Measurements from ENCODE around the gene TDRD3.
"Not testable (repeated sequence)": the region's sequence is repeated elsewhere in the genome, so short reads cannot be mapped to it uniquely, and the experiment has no call there.

TDRD3 gene

DNA sequence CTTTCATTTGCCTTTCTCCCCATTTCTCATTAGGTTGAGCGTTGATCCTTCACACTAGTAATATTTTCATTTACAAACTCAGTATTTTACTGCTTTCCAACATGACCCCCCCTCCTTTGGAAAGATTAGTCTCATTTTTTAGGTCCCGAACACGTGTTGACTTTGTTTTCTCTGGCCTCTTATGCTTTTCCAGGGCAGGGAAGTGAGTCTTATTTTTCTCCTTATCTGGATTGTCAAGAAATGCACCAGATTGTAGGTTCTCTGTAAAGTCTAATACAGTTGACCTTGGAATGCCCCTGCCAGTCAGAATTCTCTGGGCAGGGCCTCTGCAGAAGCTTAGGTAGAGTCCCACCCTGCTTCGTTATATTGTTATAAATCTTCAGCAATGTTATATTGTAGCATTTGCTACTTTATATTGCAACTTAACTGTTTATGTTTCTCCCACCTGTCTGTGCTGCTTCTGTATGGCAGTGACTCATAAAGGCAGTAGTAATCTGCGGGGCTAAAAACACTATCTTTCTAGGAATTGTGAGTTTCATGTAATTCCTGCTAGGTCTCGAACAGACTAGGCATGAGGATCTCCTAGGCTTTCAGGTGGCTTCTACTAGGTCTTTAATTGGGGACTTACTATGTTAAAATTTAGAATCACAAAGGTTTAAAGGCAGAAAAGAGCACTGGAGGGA lies 2.0 kb downstream of the TDRD3 start:
- no peak for DNase-seq (ENCODE audit: low read depth)

DNA sequence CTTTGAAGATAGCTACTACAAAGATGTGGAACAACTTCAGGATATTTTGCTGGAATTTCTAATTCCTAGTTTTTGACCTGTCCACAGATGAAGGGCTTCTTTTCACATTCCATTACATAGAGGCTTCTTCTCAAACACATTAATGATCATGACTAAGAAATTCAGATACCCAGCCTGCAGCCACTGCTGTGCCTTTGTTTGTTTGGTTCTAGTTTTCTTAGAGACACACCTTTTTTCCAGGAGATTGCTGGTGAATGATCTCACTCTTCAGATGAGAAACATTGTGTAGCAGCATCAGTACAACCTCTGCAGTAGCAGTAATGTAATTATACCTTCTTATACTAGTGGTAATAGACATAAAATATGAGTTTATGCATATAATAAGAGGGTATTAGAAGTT lies 5.0 kb downstream of the TDRD3 start:
- no peak for DNase-seq (ENCODE audit: low read depth)

GRCh38 chr13:60407095-60407494 lies 10.1 kb downstream of the TDRD3 start:
- DNase-seq (ENCODE audit: low read depth): no peak

GRCh38 chr13:60407852-60408251 lies 10.8 kb downstream of the TDRD3 start:
- DNase-seq (ENCODE audit: low read depth): not testable (repeated sequence)

DNA sequence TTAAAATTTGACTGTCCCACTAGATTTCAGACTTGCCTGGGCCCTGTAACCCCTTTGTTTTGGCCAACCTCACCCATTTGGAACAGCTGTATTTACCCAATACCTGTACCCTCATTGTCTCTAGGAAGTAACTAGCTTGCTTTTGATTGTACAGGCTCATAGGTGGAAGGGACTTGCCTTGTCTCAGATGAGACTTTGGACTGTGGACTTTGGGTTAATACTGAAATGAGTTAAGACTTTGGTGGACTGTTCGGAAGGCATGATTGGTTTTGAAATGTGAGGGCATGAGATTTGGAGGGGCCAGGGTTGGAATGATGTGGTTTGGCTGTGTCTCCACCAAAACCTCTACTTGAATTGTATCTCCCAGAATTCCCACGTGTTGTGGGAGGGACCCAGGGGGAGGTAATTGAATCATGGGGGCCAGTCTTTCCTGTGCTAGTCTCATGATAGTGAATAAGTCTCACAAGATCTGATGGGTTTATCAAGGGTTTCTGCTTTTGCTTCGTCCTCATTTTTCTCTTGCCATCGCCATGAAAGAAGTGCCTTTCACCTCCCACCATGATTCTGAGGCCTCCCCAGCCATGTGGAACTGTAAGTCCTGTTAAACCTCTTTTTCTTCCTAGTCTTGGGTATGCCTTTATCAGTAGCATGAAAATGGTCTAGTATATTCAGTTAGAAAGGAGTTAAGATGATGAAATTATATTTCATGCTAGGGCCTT lies 12.7 kb downstream of the TDRD3 start:
- DNase-seq (ENCODE audit: low read depth): not testable (repeated sequence)

- DNase-seq (ENCODE audit: low read depth): no peak
These were observed 13.3 kb downstream of the TDRD3 start for GRCh38 chr13:60410299-60410698.

DNA sequence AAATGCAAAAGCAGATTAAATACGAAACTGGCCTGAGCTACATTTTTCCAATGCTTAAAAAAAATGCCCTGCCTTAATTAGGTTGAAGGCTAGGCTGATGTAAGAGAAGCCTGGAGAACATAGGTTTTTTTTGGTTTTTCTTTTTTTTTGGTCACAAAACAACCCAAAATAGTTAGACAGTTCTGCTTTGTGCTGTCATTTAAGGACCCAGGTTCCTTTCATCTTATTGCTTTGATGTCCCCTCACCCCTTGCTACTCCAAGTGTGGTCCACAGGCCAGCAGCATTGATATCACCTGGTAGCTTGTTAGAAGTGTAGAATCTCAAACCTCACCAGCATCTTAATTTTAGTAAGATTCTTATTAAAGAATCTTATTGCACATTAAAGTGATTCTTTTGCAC lies 14.4 kb downstream of the TDRD3 start:
- no peak for DNase-seq (ENCODE audit: low read depth)

DNA sequence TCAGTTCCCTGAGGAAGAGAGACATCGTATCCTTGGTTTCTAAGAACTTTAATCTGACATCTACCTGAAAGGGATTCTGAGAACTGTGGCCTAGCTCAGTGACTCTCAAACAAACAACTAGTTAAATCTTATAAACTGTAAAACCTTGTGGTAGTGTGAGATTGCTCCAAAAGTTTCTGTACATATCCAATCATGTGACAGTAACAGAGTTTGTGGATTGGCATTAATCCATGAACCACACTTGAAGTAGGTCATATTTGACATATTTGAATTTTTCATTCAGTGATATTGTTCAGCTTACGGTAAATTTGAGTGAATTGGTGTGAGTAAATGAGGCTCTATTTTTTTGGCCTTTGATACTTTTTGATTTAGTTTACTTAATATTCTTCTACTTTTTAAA lies 15.0 kb downstream of the TDRD3 start:
- no peak for DNase-seq (ENCODE audit: low read depth)

DNA sequence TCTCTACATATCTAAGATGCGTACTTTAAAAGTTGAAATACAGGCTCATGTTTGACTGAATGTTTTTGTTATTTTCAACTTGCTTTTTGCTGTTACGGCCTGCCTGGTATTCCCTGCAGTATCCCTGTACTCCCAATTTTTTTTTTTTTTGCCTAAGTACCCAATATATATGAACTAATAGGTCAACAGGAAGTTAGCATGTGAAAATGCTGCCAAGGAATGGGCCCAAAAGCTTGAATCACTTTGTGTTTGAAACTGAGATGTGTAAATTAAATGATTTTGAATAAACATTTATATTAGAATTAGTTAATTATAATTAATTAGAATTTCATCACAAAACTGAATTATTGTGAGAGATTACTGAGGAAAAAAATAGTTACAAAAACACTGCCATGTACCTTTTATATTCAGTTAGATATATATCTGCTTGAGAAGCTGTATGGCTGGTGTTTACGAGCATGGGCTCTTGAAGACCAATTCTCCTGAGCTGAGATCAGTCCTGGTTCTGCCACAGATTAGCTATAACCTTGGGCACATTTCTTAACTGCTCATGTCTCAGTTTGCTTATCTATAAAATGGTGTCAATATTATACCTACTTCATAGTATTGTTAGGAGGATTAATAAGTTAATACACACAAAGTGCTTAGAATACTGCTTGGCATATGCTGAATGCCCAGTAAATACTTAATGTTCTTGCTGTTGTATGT lies 16.0 kb downstream of the TDRD3 start:
- DNase-seq (ENCODE audit: low read depth): no peak

- no peak for DNase-seq (ENCODE audit: low read depth)
These were observed 17.2 kb downstream of the TDRD3 start for GRCh38 chr13:60414177-60414576.

GRCh38 chr13:60417734-60418133 lies 20.7 kb downstream of the TDRD3 start:
- DNase-seq (ENCODE audit: low read depth): no peak

DNA sequence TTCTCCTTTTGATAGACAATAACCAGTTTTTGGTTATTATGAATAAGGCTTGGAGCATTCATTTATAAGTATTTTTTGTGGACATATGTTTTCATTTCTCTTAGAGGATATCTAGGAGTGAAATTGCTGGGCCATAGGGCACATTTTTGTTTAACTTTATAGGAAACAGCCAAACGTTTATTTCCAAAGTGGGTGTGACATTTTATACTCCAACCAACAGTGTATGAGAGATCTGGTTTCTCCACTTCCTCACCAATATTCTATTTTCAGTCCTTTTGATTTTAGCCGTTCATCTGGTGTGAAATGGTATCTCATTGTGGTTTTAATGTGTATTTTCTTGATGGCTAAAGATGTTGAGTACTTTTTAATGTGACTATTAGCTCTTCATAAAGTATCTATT lies 21.9 kb downstream of the TDRD3 start:
- DNase-seq (ENCODE audit: low read depth): no peak

GRCh38 chr13:60425332-60425731 lies 28.3 kb downstream of the TDRD3 start:
- no peak for DNase-seq (ENCODE audit: low read depth)

DNA sequence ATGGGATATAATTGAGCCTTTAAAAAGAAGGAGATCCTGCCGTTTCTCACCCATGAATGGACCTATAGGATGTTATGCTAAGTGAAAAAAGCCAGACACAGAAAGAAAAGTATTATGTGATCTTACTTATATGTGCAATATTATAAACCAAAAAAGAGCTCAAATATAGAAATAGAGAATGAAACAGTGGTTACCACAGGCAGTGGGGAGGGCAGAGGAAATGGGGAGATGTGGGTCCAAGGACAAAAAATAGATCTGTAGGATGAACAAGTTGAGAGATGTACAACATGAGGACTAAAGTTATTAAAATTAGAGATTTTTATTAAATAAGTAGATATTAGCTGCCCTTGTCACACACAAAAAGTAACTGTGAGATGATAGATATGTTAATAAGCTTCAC lies 29.1 kb downstream of the TDRD3 start:
- DNase-seq (ENCODE audit: low read depth): no peak

DNA sequence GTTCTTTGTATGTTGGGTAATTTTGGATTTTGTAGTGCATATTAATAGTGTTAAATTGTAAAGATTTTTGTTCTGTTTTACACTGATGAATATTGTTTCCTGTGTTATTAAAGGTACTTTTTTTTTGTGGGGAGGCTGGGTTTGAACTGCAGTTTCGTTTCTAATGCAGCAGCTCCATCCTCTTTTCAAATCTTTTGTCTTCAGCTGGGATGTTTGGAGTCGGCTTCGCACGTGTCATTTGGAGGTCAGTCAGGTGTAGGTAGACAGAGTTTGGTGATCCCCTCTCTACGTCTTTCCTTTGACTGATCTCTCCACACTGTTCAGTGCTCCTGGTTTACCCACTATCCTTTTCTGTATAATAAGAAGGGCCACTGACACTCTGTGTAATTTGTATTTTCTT lies 30.3 kb downstream of the TDRD3 start:
- DNase-seq (ENCODE audit: low read depth): no peak

DNA sequence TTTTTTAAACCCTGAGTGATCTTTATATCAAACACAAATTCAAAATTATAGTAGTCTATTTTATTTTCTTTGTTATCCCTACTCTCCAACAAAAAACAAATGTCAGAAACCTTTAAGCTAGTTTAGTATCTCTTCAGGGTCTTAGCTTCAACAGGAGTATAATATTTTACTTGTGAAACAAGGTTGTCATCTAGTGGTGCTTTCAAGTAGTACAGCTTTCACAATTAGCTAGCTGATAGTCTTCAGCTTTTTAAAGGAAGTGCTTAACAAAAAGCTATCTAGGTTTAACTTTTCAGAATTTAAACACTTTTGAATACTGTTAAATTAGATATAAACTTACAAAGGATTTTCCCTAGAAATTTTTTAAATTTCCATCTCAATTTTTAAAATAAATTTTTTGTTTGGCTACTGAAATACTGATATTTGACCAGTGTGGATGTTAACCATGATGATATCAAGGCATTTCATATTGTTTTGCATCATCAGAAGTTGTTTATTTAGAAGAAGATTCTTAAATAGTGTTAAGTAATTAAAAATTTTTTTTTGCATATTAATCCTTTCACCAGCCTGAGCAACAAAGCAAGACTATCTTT lies 34.2 kb downstream of the TDRD3 start:
- DNase-seq (ENCODE audit: low read depth): no peak

- no peak for DNase-seq (ENCODE audit: low read depth)
These were observed 36.5 kb downstream of the TDRD3 start for GRCh38 chr13:60433505-60433904.

GRCh38 chr13:60435762-60436374 lies 38.8 kb downstream of the TDRD3 start:
- no peak for DNase-seq (ENCODE audit: low read depth)

DNA sequence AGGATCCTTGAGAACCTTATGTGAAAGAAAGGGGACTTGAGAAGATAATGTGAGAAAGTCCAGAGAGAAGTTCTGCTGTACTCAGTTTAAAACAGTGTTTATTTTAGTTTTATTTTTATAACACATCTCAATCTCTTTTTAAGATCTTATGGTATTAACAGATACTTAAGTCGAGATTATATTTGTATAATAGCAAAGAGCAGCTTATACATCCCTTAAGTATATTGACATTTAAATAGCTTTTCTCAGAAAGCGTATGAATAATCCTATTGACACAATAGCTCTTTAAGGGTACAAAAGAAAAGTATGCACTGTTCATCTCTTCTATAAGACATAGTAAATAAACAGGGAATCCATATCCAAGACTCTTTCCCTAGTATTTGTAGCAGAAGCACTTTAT lies 42.2 kb downstream of the TDRD3 start:
- no peak for DNase-seq (ENCODE audit: low read depth)

- no peak for DNase-seq (ENCODE audit: low read depth)
These were observed 44.7 kb downstream of the TDRD3 start for GRCh38 chr13:60441761-60442160.

DNA sequence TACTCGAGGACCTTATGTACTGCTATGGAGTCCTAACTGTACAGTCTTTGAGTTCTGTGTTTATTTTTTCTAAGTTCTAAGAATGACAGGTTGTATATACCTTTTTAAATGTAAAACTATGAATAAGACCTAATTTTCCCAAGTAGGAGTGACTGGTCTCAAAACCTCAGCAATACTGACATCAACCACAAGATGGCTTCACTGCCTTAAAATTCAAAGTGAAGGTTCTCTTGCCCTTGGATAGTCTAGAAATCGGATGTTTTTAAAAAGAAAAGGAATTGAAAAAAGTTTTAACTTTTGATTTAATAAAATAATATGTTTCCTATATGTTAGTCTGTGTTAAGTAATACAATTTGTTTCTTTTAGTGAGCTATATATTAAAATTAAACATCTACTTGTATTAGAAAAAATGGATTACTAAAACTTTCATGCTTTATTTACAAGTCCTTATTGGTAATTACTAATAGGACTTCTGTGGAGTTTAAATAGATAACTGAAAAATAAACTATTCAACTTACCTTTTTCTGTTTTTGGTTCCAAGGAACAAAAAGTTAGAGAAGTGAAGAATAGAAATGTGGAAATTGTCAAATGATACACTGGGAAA lies 52.0 kb downstream of the TDRD3 start:
- DNase-seq (ENCODE audit: low read depth): no peak

- no peak for DNase-seq (ENCODE audit: low read depth)
These were observed 56.5 kb downstream of the TDRD3 start for GRCh38 chr13:60453490-60453889.

Measured in stimulated activated CD8-positive, alpha-beta memory T cell treated with anti-CD3 and anti-CD28 coated beads, Interleukin-4, amount 100 ng/mL, for 24 hours (primary cell).